ELR (cell line): ENCODE results near the gene PRSS37.
A peak's percentile ranks its signal among the peaks of the same experiment; 100 is the strongest.
"Not testable (repeated sequence)": the region's sequence is repeated elsewhere in the genome, so short reads cannot be mapped to it uniquely, and the experiment has no call there.

Source experiments
- DNase-seq: peaks from one replicate; pipeline ENCODE4 v3.0.0-alpha.2; 2015; ENCODE audit warnings: low read depth

Gene PRSS37

GRCh38 chr7:141841385-141841784 lies at the start of gene PRSS37:
Gene PRSS37 (minus strand): TSS chr7:141841485. CDS start chr7:141841049, 436 bp downstream.
- DNase-seq, result no peak

GRCh38 chr7:141889321-141889720 lies 48.0 kb upstream of the PRSS37 start:
- no peak for DNase-seq

GRCh38 chr7:141884539-141885225 lies 43.4 kb upstream of the PRSS37 start:
- DNase-seq, result no peak

- no peak for DNase-seq
Measured at GRCh38 chr7:141880960-141881359, 39.7 kb upstream of the PRSS37 start.

GRCh38 chr7:141877365-141877764 lies 36.1 kb upstream of the PRSS37 start:
- DNase-seq, result no peak

GRCh38 chr7:141876371-141876770 lies 35.1 kb upstream of the PRSS37 start:
- no peak for DNase-seq

GRCh38 chr7:141875453-141875852 lies 34.2 kb upstream of the PRSS37 start:
- DNase-seq, result no peak

- no peak for DNase-seq
Measured at GRCh38 chr7:141874787-141875186, 33.5 kb upstream of the PRSS37 start.

- DNase-seq, result no peak
Measured at GRCh38 chr7:141872931-141873330, 31.6 kb upstream of the PRSS37 start.

- peak; percentile 28 for DNase-seq
Measured at GRCh38 chr7:141866974-141867373, 25.7 kb upstream of the PRSS37 start.

GRCh38 chr7:141864765-141865447 lies 23.6 kb upstream of the PRSS37 start:
- DNase-seq, result peak; percentile 30

- DNase-seq, result no peak
Measured at GRCh38 chr7:141860207-141860606, 18.9 kb upstream of the PRSS37 start.

- DNase-seq, result no peak
Measured at GRCh38 chr7:141847996-141848395, 6.7 kb upstream of the PRSS37 start.

GRCh38 chr7:141844256-141844655 lies 3.0 kb upstream of the PRSS37 start:
- no peak for DNase-seq

GRCh38 chr7:141842904-141843303 lies 1.6 kb upstream of the PRSS37 start:
- no peak for DNase-seq

- DNase-seq, result no peak
Measured at GRCh38 chr7:141840708-141841107, 577 bp downstream of the PRSS37 start.

- DNase-seq, result no peak
Measured at GRCh38 chr7:141839256-141839655, 2.0 kb downstream of the PRSS37 start.

- DNase-seq, result no peak
Measured at GRCh38 chr7:141838581-141838980, 2.7 kb downstream of the PRSS37 start.

GRCh38 chr7:141837683-141838082 lies 3.6 kb downstream of the PRSS37 start:
- no peak for DNase-seq

- not testable (repeated sequence) for DNase-seq
Measured at GRCh38 chr7:141822432-141822831, 18.9 kb downstream of the PRSS37 start.

GRCh38 chr7:141820067-141820466 lies 21.2 kb downstream of the PRSS37 start:
- DNase-seq, result no peak

- DNase-seq, result no peak
Measured at GRCh38 chr7:141792526-141792925, 48.8 kb downstream of the PRSS37 start.

GRCh38 chr7:141789917-141790316 lies 51.4 kb downstream of the PRSS37 start, which contains the start of gene TAS2R5:
Gene TAS2R5 (plus strand): TSS chr7:141790217. CDS start chr7:141790362, 145 bp downstream.
- DNase-seq, result no peak

GRCh38 chr7:141788296-141788695 lies 53.0 kb downstream of the PRSS37 start:
- no peak for DNase-seq
